ENCODE measurements around the gene RRAGD.

The RRAGD gene

DNA sequence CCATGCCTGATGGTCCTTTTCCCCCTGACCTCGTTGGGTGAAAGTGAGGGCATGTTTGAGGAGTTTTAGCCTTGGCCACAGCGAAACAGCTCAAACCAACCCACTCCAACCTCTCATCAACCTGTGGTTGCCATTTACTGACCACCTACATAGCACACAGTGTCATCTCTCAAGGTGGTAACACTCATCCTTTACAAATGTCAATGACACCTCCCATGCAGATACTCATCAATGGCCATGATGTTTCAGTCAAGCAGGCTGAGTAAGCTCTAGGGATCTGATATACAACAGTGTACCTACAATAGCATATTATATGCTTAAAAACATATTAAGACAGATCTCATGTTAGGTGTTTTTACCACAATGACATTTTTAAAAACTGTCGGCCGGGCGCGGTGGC, 9.3 kb downstream of the RRAGD start:
- Histone ChIP-seq H3K9me3 (ENCODE audit: insufficient read depth, low read depth, low read length) (no peaks in the 10 kb centered on the region), H3K4me3 (ENCODE audit: low read length, poor library complexity, severe bottlenecking) (no peak overlapping the region), H3K27me3 (ENCODE audit: insufficient read depth, low read length, poor library complexity, severe bottlenecking) (no peaks in the 10 kb centered on the region), H3K36me3 (ENCODE audit: insufficient read depth, low read length) (no peaks in the 10 kb centered on the region), H2AFZ (ENCODE audit: low read length) (no peak overlapping the region), H3F3A (ENCODE audit: low read depth) (no peaks in the 10 kb centered on the region), H3K9me2 (replicated peaks; ENCODE audit: low read depth, low read length) (no peaks in the 10 kb centered on the region), H3K9ac (ENCODE audit: low read depth, low read length, poor library complexity, severe bottlenecking) (no peak overlapping the region), H3K4me2 (ENCODE audit: low read depth, low read length, poor library complexity, severe bottlenecking) (no peak overlapping the region), H3K4me1 (ENCODE audit: insufficient read depth, low read length, poor library complexity, severe bottlenecking) (peaks cover 36% of the 10 kb centered on the region), H3K79me2 (ENCODE audit: insufficient read depth, low read length) (peaks cover 94% of the 10 kb centered on the region), H4K20me1 (ENCODE audit: insufficient read depth, low read length, poor library complexity, severe bottlenecking) (peaks cover 19% of the 10 kb centered on the region)
- no peak for TF ChIP-seq EZH2phosphoT487 (IDR thresholded peaks at IDR 0.05; ENCODE audit: borderline replicate concordance)
- TF ChIP-seq, protein P1, sequence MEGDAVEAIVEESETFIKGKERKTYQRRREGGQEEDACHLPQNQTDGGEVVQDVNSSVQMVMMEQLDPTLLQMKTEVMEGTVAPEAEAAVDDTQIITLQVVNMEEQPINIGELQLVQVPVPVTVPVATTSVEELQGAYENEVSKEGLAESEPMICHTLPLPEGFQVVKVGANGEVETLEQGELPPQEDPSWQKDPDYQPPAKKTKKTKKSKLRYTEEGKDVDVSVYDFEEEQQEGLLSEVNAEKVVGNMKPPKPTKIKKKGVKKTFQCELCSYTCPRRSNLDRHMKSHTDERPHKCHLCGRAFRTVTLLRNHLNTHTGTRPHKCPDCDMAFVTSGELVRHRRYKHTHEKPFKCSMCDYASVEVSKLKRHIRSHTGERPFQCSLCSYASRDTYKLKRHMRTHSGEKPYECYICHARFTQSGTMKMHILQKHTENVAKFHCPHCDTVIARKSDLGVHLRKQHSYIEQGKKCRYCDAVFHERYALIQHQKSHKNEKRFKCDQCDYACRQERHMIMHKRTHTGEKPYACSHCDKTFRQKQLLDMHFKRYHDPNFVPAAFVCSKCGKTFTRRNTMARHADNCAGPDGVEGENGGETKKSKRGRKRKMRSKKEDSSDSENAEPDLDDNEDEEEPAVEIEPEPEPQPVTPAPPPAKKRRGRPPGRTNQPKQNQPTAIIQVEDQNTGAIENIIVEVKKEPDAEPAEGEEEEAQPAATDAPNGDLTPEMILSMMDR (conservative IDR thresholded peaks at IDR 0.05; ENCODE audit: low read length): no peak

DNA sequence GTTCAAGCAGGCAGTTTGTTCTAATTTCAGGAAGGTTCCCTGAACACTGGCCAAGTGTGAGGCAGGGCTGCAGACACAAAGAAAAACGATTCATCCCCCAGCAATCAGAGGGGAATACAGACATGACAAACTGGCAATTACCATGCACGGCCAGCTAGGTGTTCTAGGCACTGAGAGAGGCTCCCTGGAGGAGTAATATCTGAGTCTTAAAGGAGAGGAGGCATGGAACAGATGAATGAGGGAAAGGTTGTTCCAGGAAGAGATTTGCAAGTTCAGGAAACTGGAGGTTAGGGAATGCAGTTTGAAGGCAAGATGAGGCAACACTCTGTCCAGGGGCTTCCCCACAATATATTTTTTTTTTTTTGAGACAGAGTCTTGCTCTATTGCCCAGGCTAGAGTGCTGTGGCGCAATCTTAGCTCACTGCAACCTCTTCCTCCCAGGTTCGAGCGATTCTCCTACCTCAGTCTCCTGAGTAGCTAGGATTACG, 11.1 kb downstream of the RRAGD start:
- Histone ChIP-seq H3K4me1 (ENCODE audit: insufficient read depth, low read length, poor library complexity, severe bottlenecking) (peaks cover 21% of the 10 kb centered on the region), H3K9me2 (replicated peaks; ENCODE audit: low read depth, low read length) (no peaks in the 10 kb centered on the region), H3K36me3 (ENCODE audit: insufficient read depth, low read length) (no peaks in the 10 kb centered on the region), H3K79me2 (ENCODE audit: insufficient read depth, low read length) (peaks cover 89% of the 10 kb centered on the region), H3K27me3 (ENCODE audit: insufficient read depth, low read length, poor library complexity, severe bottlenecking) (no peaks in the 10 kb centered on the region), H3K4me3 (ENCODE audit: low read length, poor library complexity, severe bottlenecking) (no peak overlapping the region), H2AFZ (ENCODE audit: low read length) (no peak overlapping the region), H3K4me2 (ENCODE audit: low read depth, low read length, poor library complexity, severe bottlenecking) (no peak overlapping the region), H3F3A (ENCODE audit: low read depth) (no peaks in the 10 kb centered on the region), H4K20me1 (ENCODE audit: insufficient read depth, low read length, poor library complexity, severe bottlenecking) (peaks cover 19% of the 10 kb centered on the region), H3K9me3 (ENCODE audit: insufficient read depth, low read depth, low read length) (no peaks in the 10 kb centered on the region), H3K9ac (ENCODE audit: low read depth, low read length, poor library complexity, severe bottlenecking) (no peak overlapping the region)
- TF ChIP-seq, protein P1 (conservative IDR thresholded peaks at IDR 0.05; ENCODE audit: low read length): no peak
- TF ChIP-seq EZH2phosphoT487 (IDR thresholded peaks at IDR 0.05; ENCODE audit: borderline replicate concordance): no peak

DNA sequence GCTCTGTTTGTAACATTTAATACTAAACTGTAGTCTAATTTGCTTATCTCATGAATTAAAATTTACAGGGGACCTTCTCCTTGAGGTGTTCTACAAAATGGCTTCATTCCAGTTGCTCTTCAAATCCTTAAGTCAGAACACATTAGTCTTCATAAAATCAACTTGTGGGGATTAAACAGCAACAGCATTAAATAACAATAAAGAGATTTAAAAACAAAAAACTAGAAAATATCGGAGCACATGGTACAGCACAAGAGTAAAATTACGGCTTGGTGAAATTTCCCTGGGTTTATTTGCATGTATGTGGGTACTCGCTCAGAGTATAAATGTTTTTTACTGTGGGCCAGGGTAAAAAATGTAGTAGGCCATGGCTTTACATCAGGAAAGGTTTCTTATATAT, 12.0 kb downstream of the RRAGD start:
- Histone ChIP-seq H4K20me1 (ENCODE audit: insufficient read depth, low read length, poor library complexity, severe bottlenecking) (peaks cover 13% of the 10 kb centered on the region), H3K9ac (ENCODE audit: low read depth, low read length, poor library complexity, severe bottlenecking) (no peak overlapping the region), H3K4me3 (ENCODE audit: low read length, poor library complexity, severe bottlenecking) (no peak overlapping the region), H2AFZ (ENCODE audit: low read length) (no peak overlapping the region), H3F3A (ENCODE audit: low read depth) (no peaks in the 10 kb centered on the region), H3K79me2 (ENCODE audit: insufficient read depth, low read length) (peaks cover 89% of the 10 kb centered on the region), H3K36me3 (ENCODE audit: insufficient read depth, low read length) (no peaks in the 10 kb centered on the region), H3K4me2 (ENCODE audit: low read depth, low read length, poor library complexity, severe bottlenecking) (no peak overlapping the region), H3K9me3 (ENCODE audit: insufficient read depth, low read depth, low read length) (no peaks in the 10 kb centered on the region), H3K27me3 (ENCODE audit: insufficient read depth, low read length, poor library complexity, severe bottlenecking) (no peaks in the 10 kb centered on the region), H3K4me1 (ENCODE audit: insufficient read depth, low read length, poor library complexity, severe bottlenecking) (peaks cover 15% of the 10 kb centered on the region), H3K9me2 (replicated peaks; ENCODE audit: low read depth, low read length) (no peaks in the 10 kb centered on the region)
- TF ChIP-seq, protein P1 (conservative IDR thresholded peaks at IDR 0.05; ENCODE audit: low read length): no peak
- no peak for TF ChIP-seq EZH2phosphoT487 (IDR thresholded peaks at IDR 0.05; ENCODE audit: borderline replicate concordance)
